HepG2 (cell line): Measurements from ENCODE around the gene VAMP8. TPM values are rescaled to one million over a fixed set of nuclear protein-coding genes. Genes with fewer than 3 reads are reported as not detected.

ENCODE experiments used
- AGO1 ChIP-seq: fragments of 200-400 bp; formaldehyde crosslinking; IDR thresholded peaks from 2 replicates; pipeline ENCODE4 v1.6.1; 2017; ENCODE audit warnings: mild to moderate bottlenecking, low read depth, low read length, moderate library complexity; ENCODE audit not compliant: poor library complexity, severe bottlenecking
- ARID5B ChIP-seq: IDR thresholded peaks from 2 replicates; pipeline ENCODE4 v1.4.0; 2020; ENCODE audit warnings: mild to moderate bottlenecking, missing genetic modification reagents
- CTCF ChIP-seq: sonication (generic); formaldehyde crosslinking; IDR thresholded peaks from 2 replicates; pipeline ENCODE4 v1.5.0; 2020; ENCODE audit warnings: mild to moderate bottlenecking, missing genetic modification reagents, moderate library complexity
- KDM5A ChIP-seq: fragments of 200-600 bp; sonication (generic); IDR thresholded peaks from 2 replicates; pipeline ENCODE4 v1.7.0; 2018; ENCODE audit warnings: antibody characterized with exemption, mild to moderate bottlenecking, low read length, borderline replicate concordance
- MAFF ChIP-seq: IDR thresholded peaks from 2 replicates; pipeline ENCODE4 v1.6.1; 2011; ENCODE audit warnings: low read depth, low read length, improper control_type of control experiment
- MAX ChIP-seq: IDR thresholded peaks from 2 replicates; pipeline ENCODE4 v1.6.1; 2012; ENCODE audit warnings: inconsistent platforms
- PATZ1 ChIP-seq: sonication (generic); formaldehyde crosslinking; IDR thresholded peaks from 2 replicates; pipeline ENCODE4 v1.4.0; 2020; ENCODE audit warnings: missing genetic modification reagents
- PHB2 ChIP-seq: fragments of 450-650 bp; IDR thresholded peaks from 2 replicates; pipeline ENCODE4 v1.6.1; 2018; ENCODE audit not compliant: partially characterized antibody
- RBAK ChIP-seq: sonication (generic); formaldehyde crosslinking; IDR thresholded peaks from 2 replicates; pipeline ENCODE4 v1.5.1; 2020; ENCODE audit warnings: mild to moderate bottlenecking, missing genetic modification reagents
- SIX4 ChIP-seq: sonication (generic); formaldehyde crosslinking; IDR thresholded peaks from 2 replicates; pipeline ENCODE4 v1.4.0; 2020; ENCODE audit warnings: missing genetic modification reagents
- SNAPC2 ChIP-seq: sonication (generic); formaldehyde crosslinking; IDR thresholded peaks from 2 replicates; pipeline ENCODE4 v1.8.1; 2022; ENCODE audit warnings: mild to moderate bottlenecking, missing genetic modification reagents
- TAF15 ChIP-seq: fragments of 200-400 bp; formaldehyde crosslinking; IDR thresholded peaks from one replicate; pipeline ENCODE4 v1.6.1; 2018; ENCODE audit warnings: mild to moderate bottlenecking, low read depth, low read length; ENCODE audit not compliant: poor library complexity, severe bottlenecking
- TFAP4 ChIP-seq: sonication (generic); IDR thresholded peaks from 2 replicates; pipeline ENCODE4 v1.6.1; 2016; ENCODE audit warnings: low read depth, borderline replicate concordance
- ZNF331 ChIP-seq: sonication (generic); formaldehyde crosslinking; IDR thresholded peaks from 2 replicates; pipeline ENCODE4 v1.4.0; 2020; ENCODE audit warnings: missing genetic modification reagents
- ZNF501 ChIP-seq: sonication (generic); formaldehyde crosslinking; IDR thresholded peaks from 2 replicates; pipeline ENCODE4 v1.5.1; 2020; ENCODE audit warnings: mild to moderate bottlenecking, moderate library complexity, missing genetic modification reagents
- polyA plus RNA-seq, 8 experiments: library from polyadenylated mRNA; depleted of rRNA in 3 of 8; stranded (reverse) in 7 of 8; unstranded in 1 of 8; fragments of >200 nt; fragmentation: Illumina TruSeq in 4 of 8; extraction: Trizol in 4 of 8; gene quantifications; 2 replicates each; pipeline versions ENCODE4 v1.2.1 to v1.2.3, GENCODE V29; 2011 to 2016; ENCODE audit warnings: low read depth in 4 of 8, missing spikeins in 1 of 8, mixed read lengths in 1 of 8; ENCODE audit not compliant: insufficient read depth in 1 of 8
- total RNA-seq, 5 experiments: library from RNA; depleted of rRNA; stranded (reverse); fragments of >200 nt; fragmentation: Illumina TruSeq; extraction: Trizol; gene quantifications; 2 replicates each; pipeline ENCODE4 v1.2.3, GENCODE V29; 2016; ENCODE audit warnings: low read depth in 1 of 5

The VAMP8 gene
- total and polyA plus RNA-seq, 2 of the 13 experiments (the other 11 are each of a cell fraction or from before 2014, with no cell fraction given), result 83.3 to 157 TPM

- TF ChIP-seq ARID5B (CRISPR knock-in tag) (peak; percentile 59; the same call in 1 of the 2 replicates), MAX (no peak), TFAP4 (no peak), AGO1 (no peak), ZNF331 (CRISPR knock-in tag) (peak; percentile 51; the same call in 1 of the 2 replicates), ZNF501 (CRISPR knock-in tag) (0 out of 2 replicates have a peak, but pooled peaks have one; percentile 53), RBAK (CRISPR knock-in tag) (no peak), MAFF (peak; percentile 53), SIX4 (CRISPR knock-in tag) (0 out of 2 replicates have a peak, but pooled peaks have one; percentile 12), TAF15 (no peak), PATZ1 (CRISPR knock-in tag) (peak; percentile 51; the same call in 1 of the 2 replicates), KDM5A (no peak), CTCF (CRISPR knock-in tag) (peak; percentile 96), SNAPC2 (CRISPR knock-in tag) (0 out of 2 replicates have a peak, but pooled peaks have one; percentile 39), PHB2 (no peak)
These were observed 25.4 kb upstream of the VAMP8 start (continued) for GRCh38 chr2:85551698-85552678.
